Psoas muscle (tissue), 8 donors: ENCODE measurements around the gene FERMT2. TPM values are rescaled to one million over a fixed set of nuclear protein-coding genes. Genes with fewer than 3 reads are reported as not detected.

Source experiments
- ATAC-seq, 4 donors: fragments of 200-7000 bp; cut with Tn5 transposase; one replicate each; pipeline ENCODE4 v1.9.1; 2020; ENCODE audit warnings: moderate library complexity in 3 of 4, mild to moderate bottlenecking in 2 of 4
- DNase-seq, 2 donors: peaks; one replicate each; pipeline ENCODE4 v3.0.0-alpha.2; 2020
- H3K27ac ChIP-seq: fragments of 200-600 bp; one replicate; pipeline ENCODE4 v1.8.0; 2022
- H3K27me3 ChIP-seq, 3 donors: fragments of 200-600 bp in 1 of 3; one replicate each; pipeline versions ENCODE4 v1.6.1 to v1.8.0; 2013 to 2022; ENCODE audit warnings: low read length in 2 of 3, mild to moderate bottlenecking in 2 of 3, moderate library complexity in 1 of 3; ENCODE audit not compliant: insufficient read depth in 3 of 3
- H3K36me3 ChIP-seq, 2 donors: fragments of 200-600 bp in 1 of 2; one replicate each; pipeline versions ENCODE4 v1.6.1 to v1.8.0; 2013 to 2022; ENCODE audit warnings: low read depth in 1 of 2, mild to moderate bottlenecking in 1 of 2, moderate library complexity in 1 of 2; ENCODE audit not compliant: insufficient read depth in 1 of 2
- H3K4me1 ChIP-seq: fragments of 200-600 bp; one replicate; pipeline ENCODE4 v1.8.0; 2022
- H3K4me3 ChIP-seq: fragments of 200-600 bp; one replicate; pipeline ENCODE4 v1.8.0; 2022; ENCODE audit warnings: mild to moderate bottlenecking
- H3K9me3 ChIP-seq: fragments of 200-600 bp; one replicate; pipeline ENCODE4 v1.8.0; 2022
- WGBS, 3 donors: extraction: QIAGEN DNeasy Blood & Tissue Kit; methylation state at CpG; one replicate each; pipeline versions ENCODE4 v1.1.6 to v1.1.7; 2013; 5-methylcytosine and 5-hydroxymethylcytosine counted together
- intact Hi-C, 2 donors: fragments of 100-400 bp; cut with DNase I; formaldehyde crosslinking; loops; one replicate each; pipeline versions ENCODE4 v1.11.0 to v1.14.2; 2022
- polyA plus RNA-seq, 3 donors: library from polyadenylated mRNA; stranded (reverse); fragments of 200-250 nt; gene quantifications; one replicate each; pipeline ENCODE4 v1.2.3, GENCODE V29; 2013
- total RNA-seq, 4 donors: library from RNA; stranded (reverse); fragmentation: NEBNext Ultra II Directional in 2 of 4; extraction: Animal tissue kit (Norgen Biotek cat#: 25700) in 2 of 4; gene quantifications; one replicate each; pipeline versions ENCODE4 v1.2.1 to v1.2.4, GENCODE V29; 2021 to 2023
- TF ChIP-seq, protein P1 (sequence below): fragments of 200-600 bp; IDR thresholded peaks from one replicate; pipeline ENCODE4 v1.8.0; 2022; ENCODE audit warnings: antibody characterized with exemption
- donor health status: healthy with polysubstance abuse.
- donor health status: DM: no; HTN: no; CAD: no; lungs with moderate emphysema.
- donor health status: Bipolar disorder and iron deficiency.
- donor health status: healthy.
- donor health status: DM: yes; HTN: yes; CAD: no.
- donor health status: DM: no; HTN: no; CAD: no.
- donor health status: DM: no; HTN: no; CAD: no.
- donor health status: DM: yes; HTN: yes; CAD: no.

Gene FERMT2
- total and polyA plus RNA-seq, 7 donors = 36.6 to 219 (median 78.3) TPM

DNA sequence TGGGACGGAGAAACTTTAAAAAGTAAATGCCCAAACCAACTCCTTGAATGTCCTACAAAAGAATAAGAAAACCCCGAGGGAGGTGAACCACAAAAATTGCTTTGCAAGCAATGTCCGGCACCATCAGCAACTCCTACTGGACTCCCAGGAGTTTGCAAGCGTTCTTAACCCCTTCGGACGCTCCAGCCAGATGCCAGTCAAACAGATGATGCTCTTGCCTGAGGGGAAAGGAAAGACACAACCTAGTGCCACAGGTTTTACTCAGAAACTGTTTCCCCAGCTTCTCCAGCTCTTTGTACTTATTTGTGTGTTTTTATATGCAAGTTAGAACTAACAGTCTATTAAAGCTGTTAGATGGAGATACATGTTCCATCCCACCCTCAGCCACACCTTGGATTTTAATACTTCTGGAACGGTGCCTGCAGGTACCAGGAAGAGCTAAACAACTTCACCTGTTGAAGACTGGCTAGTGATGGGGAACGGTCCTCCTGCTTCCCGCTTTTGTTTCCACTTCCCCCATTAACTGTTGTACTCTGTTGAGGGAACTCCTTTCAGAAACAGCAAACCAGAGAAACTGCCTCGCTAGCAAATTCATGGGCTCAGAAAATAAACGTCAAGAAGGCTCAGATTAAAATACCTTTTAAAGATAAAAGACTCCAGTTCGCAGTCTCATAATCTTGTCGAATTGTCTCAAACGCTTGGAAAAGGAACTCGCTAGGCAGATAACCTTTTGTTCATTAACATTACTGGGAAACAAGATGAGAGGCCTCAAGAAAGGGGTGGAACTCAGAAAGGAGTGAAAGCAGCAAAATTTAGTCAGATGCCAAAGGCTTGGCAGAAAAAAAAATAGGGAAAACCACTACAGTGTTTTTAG is 1.1 kb upstream of the FERMT2 start:
- TF ChIP-seq, protein P1, sequence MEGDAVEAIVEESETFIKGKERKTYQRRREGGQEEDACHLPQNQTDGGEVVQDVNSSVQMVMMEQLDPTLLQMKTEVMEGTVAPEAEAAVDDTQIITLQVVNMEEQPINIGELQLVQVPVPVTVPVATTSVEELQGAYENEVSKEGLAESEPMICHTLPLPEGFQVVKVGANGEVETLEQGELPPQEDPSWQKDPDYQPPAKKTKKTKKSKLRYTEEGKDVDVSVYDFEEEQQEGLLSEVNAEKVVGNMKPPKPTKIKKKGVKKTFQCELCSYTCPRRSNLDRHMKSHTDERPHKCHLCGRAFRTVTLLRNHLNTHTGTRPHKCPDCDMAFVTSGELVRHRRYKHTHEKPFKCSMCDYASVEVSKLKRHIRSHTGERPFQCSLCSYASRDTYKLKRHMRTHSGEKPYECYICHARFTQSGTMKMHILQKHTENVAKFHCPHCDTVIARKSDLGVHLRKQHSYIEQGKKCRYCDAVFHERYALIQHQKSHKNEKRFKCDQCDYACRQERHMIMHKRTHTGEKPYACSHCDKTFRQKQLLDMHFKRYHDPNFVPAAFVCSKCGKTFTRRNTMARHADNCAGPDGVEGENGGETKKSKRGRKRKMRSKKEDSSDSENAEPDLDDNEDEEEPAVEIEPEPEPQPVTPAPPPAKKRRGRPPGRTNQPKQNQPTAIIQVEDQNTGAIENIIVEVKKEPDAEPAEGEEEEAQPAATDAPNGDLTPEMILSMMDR = peak; percentile 47
- H3K4me1 ChIP-seq = peaks cover 18% of the 10 kb centered on the region
- peak overlapping the region; percentile 96 for H3K4me3 ChIP-seq
- 7 to 11% (median 8%) methylated on average over 15 of the region's 15 CpGs for WGBS, 3 donors
- peak; percentile 66 to 83 (median 71) for ATAC-seq
- H3K27ac ChIP-seq = peak overlapping the region; percentile 99
- peaks cover 0 to 14% of the 10 kb centered on the region in 2 donors for H3K36me3 ChIP-seq
- H3K9me3 ChIP-seq = no peaks in the 10 kb centered on the region
- DNase-seq = peak in 1 of 2 donors; percentile 44
- H3K27me3 ChIP-seq = no peaks in the 10 kb centered on the region
- intact Hi-C loops = loop anchor here (5.0 to 10.0 kb wide), 3 partner anchors 35 to 77 kb away; no protein-coding TSS in a partner anchor

DNA sequence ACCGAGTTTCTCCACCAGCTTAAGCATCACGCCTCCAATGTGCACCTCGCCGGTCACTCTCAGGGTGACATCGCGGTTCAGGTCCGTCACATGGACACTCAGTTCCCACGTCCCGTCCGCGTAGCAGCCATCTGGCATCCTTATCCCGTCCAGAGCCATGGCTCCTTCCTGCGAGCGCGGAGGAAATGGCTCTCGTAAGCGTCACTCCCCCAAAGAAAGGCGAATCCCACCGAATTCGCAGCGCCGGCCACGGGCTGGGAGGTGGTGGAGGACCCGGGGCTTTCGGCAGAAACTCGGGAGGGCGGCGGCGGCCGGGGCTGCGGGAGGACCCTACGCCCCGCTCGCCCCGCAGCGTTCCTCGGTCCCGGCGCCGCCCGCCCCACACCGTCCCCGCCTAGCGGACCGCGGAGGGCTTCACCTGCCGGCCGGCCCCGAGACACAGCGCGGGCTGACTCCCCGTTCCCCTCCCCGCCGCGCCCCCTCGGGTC is 396 bp downstream of the FERMT2 start:
- DNase-seq (peak; percentile 65 to 81), ATAC-seq (peak; percentile 55 to 76 (median 68))
- H3K27me3 ChIP-seq = no peaks in the 10 kb centered on the region
- peaks cover 0 to 17% of the 10 kb centered on the region in 2 donors for H3K36me3 ChIP-seq
- peak overlapping the region; percentile 96 for H3K4me3 ChIP-seq
- H3K4me1 ChIP-seq = peaks cover 18% of the 10 kb centered on the region
- intact Hi-C loops = loop anchor here (1.0 to 10.0 kb wide), 4 partner anchors 33 to 76 kb away; no protein-coding TSS in a partner anchor
- peak overlapping the region; percentile 99 for H3K27ac ChIP-seq
- TF ChIP-seq, protein P1 = no peak
- WGBS, 3 donors = 0 to 1% (median 1%) methylated on average over 39 to 56 of the region's 56 CpGs
- H3K9me3 ChIP-seq = no peaks in the 10 kb centered on the region

DNA sequence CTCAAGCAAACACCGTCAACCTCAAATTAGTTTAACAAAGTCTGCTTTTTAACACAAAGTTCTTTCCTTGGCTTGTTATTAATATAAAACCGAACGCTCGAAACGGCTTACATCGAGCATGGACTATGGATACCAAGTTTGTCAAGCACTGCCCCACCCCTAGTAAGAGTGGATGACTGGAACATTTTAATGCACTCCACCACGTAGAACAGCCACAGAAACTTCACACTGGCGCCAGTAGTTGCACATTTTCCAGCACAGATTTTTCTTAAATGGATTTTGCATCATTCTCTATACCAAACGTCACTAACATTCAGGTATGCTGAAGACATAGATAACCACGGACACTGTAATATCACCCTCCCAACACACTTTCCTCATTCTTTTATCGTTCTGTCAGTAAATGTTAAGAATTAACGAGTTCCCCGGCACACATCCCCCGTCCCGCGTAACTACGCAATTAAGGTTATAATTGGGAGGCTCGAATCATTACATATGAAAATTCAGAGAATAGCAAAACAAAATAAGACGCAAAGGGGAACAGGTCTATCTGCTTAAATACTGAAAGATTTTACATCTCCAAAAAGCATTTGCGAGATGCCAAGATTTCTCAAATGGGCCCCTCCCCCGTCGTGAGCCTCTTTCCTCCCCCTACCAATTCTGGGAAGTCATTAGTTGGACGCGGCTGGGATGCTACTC is 990 bp downstream of the FERMT2 start:
- H3K27me3 ChIP-seq = no peaks in the 10 kb centered on the region
- intact Hi-C loops = loop anchor here (1.0 to 10.0 kb wide), 4 partner anchors 33 to 75 kb away; no protein-coding TSS in a partner anchor
- H3K4me1 ChIP-seq = peaks cover 18% of the 10 kb centered on the region
- peak in 3 of 4 donors; percentile 37 to 59 (median 42) for ATAC-seq
- 1% methylated on average over 24 of the region's 24 CpGs for WGBS, 3 donors
- no peaks in the 10 kb centered on the region for H3K9me3 ChIP-seq
- peak overlapping the region; percentile 99 for H3K27ac ChIP-seq
- TF ChIP-seq, protein P1 = no peak
- H3K4me3 ChIP-seq = peak overlapping the region; percentile 96
- H3K36me3 ChIP-seq = peaks cover 0 to 17% of the 10 kb centered on the region in 2 donors
- no peak for DNase-seq

DNA sequence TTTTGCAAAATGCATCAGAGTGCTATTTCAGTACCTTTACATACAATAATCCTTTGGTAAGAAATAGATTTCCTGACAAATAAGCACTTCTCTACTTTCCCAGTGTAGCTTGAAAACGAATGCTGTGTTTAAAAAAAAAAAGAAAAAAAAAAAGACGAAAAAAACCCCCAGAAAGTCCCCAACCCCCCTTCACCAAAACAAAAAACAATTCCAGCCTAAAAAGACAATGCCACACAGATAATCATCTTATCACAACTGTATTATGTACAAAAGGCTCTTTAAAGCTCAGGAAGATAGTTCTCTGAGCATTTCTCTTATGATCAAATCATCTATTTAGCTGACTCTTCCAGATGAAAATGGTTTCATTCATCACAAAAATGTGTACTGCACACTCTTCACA is 1.6 kb downstream of the FERMT2 start:
- no peak for DNase-seq
- Histone ChIP-seq H3K4me3 (peak overlapping the region; percentile 96), H3K27ac (peak overlapping the region; percentile 99), H3K27me3 (no peaks in the 10 kb centered on the region), H3K4me1 (peaks cover 21% of the 10 kb centered on the region), H3K36me3 (peaks cover 0 to 17% of the 10 kb centered on the region in 2 donors), H3K9me3 (no peaks in the 10 kb centered on the region)
- WGBS, 3 donors = 7 to 14% (median 10%) methylated on average over 2 of the region's 2 CpGs
- no peak for ATAC-seq
- intact Hi-C loops = no loop called here
- TF ChIP-seq, protein P1 = no peak
